OCI-LY7 (cell line): Measurements from ENCODE around the gene PADI3.

ENCODE experiments used
- CTCF ChIP-seq: fragments of 200-600 bp; sonication (generic); conservative IDR thresholded peaks from 2 replicates; pipeline ENCODE4 v1.5.1; 2014; ENCODE audit warnings: mild to moderate bottlenecking, antibody characterized with exemption, low read length, moderate library complexity, mixed read lengths
- EZH2phosphoT487 ChIP-seq: fragments of 200-600 bp; sonication (generic); IDR thresholded peaks from 2 replicates; pipeline ENCODE4 v1.6.1; 2018; ENCODE audit warnings: low read depth, borderline replicate concordance, mild to moderate bottlenecking, mixed run types, antibody characterized with exemption, low read length, moderate library complexity, mixed read lengths

DNA sequence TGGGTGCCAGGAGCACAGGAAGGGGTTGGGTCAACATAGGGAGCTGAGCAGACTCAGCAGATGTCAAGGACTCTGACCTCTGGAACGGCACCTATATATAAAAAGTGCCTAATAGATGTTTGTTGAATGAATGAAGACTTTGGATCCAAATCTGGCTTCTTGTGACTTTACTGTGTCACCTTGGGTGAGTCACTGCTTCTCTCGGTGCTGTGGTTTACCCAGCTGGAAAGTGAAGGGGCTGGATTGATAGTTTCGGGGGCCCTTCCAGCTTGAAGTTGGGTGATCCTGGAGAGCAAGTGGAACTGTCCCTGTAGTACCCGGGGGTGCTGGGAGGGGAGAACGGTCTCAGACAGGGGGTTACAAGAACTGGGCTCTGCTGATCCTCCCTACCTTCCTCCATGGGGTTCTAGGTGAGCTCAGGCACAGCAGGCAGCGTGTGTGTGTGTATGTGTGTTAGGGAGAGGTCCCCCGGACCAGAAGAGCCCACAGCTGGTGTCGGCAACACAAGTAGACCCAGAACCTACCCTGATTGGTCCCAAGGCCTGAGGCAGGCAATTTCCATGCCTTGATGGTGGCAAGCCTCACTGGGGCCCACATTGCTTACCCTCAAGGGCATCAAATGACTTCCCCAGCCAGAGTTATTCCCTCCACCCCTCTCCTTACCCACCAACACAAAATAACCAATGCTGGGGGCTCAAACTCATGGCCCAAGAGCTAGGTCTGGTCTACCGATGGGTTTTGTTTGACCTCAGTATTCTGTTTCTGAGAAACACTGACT, 49.4 kb upstream of the PADI3 start:
- TF ChIP-seq CTCF (no peak), EZH2phosphoT487 (no peak)
